ENCODE results near the gene FOXO1.
A peak's percentile ranks its signal among the peaks of the same experiment; 100 is the strongest.

FOXO1 gene

GRCh38 chr13:40660692-40661091 lies 5.7 kb downstream of the FOXO1 start:
- TF ChIP-seq, protein P1, sequence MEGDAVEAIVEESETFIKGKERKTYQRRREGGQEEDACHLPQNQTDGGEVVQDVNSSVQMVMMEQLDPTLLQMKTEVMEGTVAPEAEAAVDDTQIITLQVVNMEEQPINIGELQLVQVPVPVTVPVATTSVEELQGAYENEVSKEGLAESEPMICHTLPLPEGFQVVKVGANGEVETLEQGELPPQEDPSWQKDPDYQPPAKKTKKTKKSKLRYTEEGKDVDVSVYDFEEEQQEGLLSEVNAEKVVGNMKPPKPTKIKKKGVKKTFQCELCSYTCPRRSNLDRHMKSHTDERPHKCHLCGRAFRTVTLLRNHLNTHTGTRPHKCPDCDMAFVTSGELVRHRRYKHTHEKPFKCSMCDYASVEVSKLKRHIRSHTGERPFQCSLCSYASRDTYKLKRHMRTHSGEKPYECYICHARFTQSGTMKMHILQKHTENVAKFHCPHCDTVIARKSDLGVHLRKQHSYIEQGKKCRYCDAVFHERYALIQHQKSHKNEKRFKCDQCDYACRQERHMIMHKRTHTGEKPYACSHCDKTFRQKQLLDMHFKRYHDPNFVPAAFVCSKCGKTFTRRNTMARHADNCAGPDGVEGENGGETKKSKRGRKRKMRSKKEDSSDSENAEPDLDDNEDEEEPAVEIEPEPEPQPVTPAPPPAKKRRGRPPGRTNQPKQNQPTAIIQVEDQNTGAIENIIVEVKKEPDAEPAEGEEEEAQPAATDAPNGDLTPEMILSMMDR (IDR thresholded peaks at IDR 0.05; ENCODE audit: low read depth, low read length) = no peak
- no peak overlapping the region for H3K4me3 ChIP-seq (replicated peaks in 1 of 2; ENCODE audit: low read depth in 2 of 2, low read length in 2 of 2)
- DNase-seq (ENCODE audit: low read depth in 2 of 2) = no peak

DNA sequence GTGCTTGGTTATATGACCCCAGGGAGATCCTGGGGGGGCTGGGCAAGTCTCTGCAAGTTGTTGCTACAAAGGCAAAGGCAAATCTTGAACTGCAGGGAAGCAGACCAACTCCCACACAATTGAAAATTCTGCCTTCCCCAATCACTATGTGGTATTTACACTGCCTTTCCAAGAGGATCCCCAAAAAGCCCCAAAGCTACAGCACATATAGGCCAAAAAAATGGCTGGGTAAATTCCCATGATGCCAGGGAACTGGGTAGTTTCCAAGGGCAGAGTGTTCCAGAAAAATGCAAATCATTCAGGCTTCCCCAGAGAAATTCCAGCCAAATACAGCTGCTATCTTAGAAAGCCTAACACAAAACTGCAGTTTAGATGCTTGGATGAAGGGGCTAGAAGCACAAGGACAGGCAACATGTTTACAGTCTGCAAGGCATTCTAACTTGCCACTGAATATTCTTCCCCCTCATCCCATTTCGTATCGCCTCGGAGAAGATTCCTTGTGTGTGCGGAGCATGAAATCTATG lies 6.2 kb downstream of the FOXO1 start:
- peak in 1 of 2 donors; percentile 75 for DNase-seq (ENCODE audit: low read depth in 2 of 2)
- no peak overlapping the region for H3K4me3 ChIP-seq (replicated peaks in 1 of 2; ENCODE audit: low read depth in 2 of 2, low read length in 2 of 2)
- TF ChIP-seq, protein P1 (IDR thresholded peaks at IDR 0.05; ENCODE audit: low read depth, low read length) = no peak

DNA sequence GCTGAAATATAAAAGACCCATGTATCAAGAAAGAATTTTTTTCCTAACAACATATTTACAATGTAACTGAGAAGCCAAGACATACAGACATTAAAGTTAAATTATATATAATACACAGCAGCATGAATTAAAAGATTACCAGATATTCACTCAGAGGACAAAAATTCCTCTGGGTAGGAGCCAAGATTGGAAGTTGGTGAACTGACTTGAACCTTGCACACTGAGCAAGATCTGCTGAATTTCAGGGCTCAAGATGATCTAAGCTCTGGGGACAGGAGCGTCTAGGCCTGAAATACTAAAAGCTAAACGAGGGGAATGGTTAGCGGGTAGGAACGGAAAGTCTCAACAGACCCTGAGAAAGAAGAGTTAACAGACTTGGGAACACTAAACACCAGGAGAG lies 8.5 kb downstream of the FOXO1 start:
- no peak overlapping the region for H3K4me3 ChIP-seq (replicated peaks in 1 of 2; ENCODE audit: low read depth in 2 of 2, low read length in 2 of 2)
- TF ChIP-seq, protein P1 (IDR thresholded peaks at IDR 0.05; ENCODE audit: low read depth, low read length) = no peak

GRCh38 chr13:40657307-40657706 lies 9.1 kb downstream of the FOXO1 start:
- DNase-seq (ENCODE audit: low read depth in 2 of 2) = no peak
- H3K4me3 ChIP-seq (replicated peaks in 1 of 2; ENCODE audit: low read depth in 2 of 2, low read length in 2 of 2) = no peak overlapping the region
- TF ChIP-seq, protein P1 (IDR thresholded peaks at IDR 0.05; ENCODE audit: low read depth, low read length) = no peak

More for the DNA sequence above, 8.5 kb downstream of the FOXO1 start:
- DNase-seq (ENCODE audit: low read depth in 2 of 2) = peak in 1 of 2 donors; percentile 63

DNA sequence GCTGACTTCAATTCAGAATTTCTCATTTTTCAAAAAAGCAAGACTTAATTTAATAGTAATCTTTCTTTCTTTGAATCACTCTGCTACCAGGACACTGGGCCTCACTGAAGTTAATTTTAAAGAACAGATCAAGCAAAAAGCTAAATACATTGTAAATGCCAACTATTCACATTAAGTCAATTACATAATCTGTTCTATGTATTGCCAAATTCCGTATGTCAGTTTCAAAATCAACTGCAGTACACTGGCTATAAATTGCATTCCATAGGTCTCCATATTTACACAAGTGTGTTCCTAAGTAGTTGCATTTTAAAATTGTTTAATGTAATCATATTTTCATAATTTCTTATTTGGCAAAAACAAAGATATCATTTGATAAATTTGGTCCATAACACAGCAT lies 10.1 kb downstream of the FOXO1 start:
- TF ChIP-seq, protein P1 (IDR thresholded peaks at IDR 0.05; ENCODE audit: low read depth, low read length) = no peak
- no peak for DNase-seq (ENCODE audit: low read depth in 2 of 2)

DNA sequence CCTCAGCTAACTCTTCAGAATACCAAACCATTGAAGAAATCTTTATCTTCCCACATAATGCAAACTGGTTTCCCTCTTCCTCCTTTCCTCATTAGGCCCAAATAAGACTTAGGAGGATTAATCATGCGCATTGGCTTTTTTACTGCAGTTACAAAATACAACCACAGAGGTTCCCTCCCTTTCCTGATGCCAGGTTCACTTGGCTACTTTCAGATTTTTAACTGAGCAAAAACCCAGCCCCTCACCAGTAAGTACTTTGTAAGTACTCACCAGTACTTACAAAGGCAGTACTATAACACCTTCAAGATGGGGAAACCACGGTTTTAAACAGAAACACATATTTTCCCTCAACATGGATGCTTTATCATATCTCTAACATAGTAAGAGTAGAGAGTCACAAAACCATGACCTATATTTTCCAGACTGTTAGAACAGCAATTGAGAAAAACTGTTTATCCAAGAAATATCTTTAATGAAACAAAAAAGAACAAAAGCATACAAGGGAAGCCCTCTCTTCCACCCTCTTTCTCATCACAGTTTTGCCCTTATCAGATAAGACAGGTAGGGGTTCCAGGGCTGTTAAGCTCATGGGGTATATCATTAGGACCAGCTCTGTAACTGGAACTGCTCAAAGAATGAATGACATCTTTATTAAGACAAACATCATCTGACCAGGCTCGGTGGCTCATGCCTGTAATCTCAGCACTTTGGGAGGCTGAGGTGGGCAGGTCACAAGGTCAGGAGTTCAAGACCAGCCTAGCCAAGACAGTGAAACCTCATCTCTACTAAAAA lies 12.7 kb downstream of the FOXO1 start:
- no peak overlapping the region for H3K4me3 ChIP-seq (replicated peaks in 1 of 2; ENCODE audit: low read depth in 2 of 2, low read length in 2 of 2)
- DNase-seq (ENCODE audit: low read depth in 2 of 2) = peak; percentile 31 to 47
- TF ChIP-seq, protein P1 (IDR thresholded peaks at IDR 0.05; ENCODE audit: low read depth, low read length) = no peak

More for the DNA sequence above, 10.1 kb downstream of the FOXO1 start:
- H3K4me3 ChIP-seq (replicated peaks in 1 of 2; ENCODE audit: low read depth in 2 of 2, low read length in 2 of 2) = no peak overlapping the region

Measured in cardiac fibroblast (primary cell).